AG04449 (cell line): ENCODE data around the gene RDH16.
"Not testable (repeated sequence)": the region's sequence is repeated elsewhere in the genome, so short reads cannot be mapped to it uniquely, and the experiment has no call there.

Source experiments
- CTCF ChIA-PET: fragments of 350-600 bp; formaldehyde crosslinking; extraction: SDS; loops from one replicate; lab custom pipeline; 2021; ENCODE audit warnings: antibody characterized with exemption; lab: Yijun Ruan, JAX
- POLR2A ChIA-PET: fragments of 400-600, 350-600 bp; formaldehyde crosslinking; extraction: SDS; loops from one replicate; lab custom pipeline; 2020; ENCODE audit warnings: antibody characterized with exemption, inconsistent platforms; lab: Yijun Ruan, JAX
- DNase-seq: peaks from one replicate; pipeline ENCODE4 v3.0.0-alpha.2; 2010; ENCODE audit warnings: low read depth, low spot score
- H3K4me3 ChIP-seq: 2 replicates; pipeline ENCODE4 v1.5.1; 2011; ENCODE audit warnings: low read depth, mild to moderate bottlenecking, control low read depth, low read length
- TF ChIP-seq, protein P1 (sequence below): IDR thresholded peaks from one replicate; pipeline ENCODE4 v1.5.1; 2011; ENCODE audit warnings: mild to moderate bottlenecking, moderate library complexity, low read length, control low read depth, inconsistent platforms; ENCODE audit not compliant: insufficient read depth; ENCODE audit errors: missing control alignments

The RDH16 gene

DNA sequence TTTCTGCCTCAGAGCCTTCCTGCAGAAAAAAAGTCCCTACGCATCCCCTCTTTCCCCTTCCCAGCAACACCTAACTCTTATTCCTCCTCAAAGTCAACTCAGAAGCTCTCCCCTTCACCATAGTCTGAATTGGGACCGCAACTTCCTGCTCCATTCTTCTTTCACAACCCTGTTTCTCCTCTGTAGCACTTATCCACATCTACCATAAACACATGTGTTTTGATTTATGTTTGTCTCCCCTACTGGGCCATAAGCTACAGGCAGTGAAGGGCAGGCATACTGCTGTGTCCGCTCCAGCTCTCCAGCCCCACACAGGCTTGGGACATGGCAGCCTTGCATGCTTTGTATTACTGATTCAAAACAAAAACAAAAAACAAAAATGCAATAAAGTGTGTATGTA lies 29.1 kb downstream of the RDH16 start:
- POLR2A ChIA-PET, result no interaction called here
- DNase-seq, result no peak
- no peak overlapping the region for H3K4me3 ChIP-seq
- TF ChIP-seq, protein P1, sequence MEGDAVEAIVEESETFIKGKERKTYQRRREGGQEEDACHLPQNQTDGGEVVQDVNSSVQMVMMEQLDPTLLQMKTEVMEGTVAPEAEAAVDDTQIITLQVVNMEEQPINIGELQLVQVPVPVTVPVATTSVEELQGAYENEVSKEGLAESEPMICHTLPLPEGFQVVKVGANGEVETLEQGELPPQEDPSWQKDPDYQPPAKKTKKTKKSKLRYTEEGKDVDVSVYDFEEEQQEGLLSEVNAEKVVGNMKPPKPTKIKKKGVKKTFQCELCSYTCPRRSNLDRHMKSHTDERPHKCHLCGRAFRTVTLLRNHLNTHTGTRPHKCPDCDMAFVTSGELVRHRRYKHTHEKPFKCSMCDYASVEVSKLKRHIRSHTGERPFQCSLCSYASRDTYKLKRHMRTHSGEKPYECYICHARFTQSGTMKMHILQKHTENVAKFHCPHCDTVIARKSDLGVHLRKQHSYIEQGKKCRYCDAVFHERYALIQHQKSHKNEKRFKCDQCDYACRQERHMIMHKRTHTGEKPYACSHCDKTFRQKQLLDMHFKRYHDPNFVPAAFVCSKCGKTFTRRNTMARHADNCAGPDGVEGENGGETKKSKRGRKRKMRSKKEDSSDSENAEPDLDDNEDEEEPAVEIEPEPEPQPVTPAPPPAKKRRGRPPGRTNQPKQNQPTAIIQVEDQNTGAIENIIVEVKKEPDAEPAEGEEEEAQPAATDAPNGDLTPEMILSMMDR, result no peak
- CTCF ChIA-PET, result interaction anchor here (0.6 to 1.4 kb wide), 3 partner anchors 59 to 172 kb away, joined by 3 read pairs; no protein-coding TSS in a partner anchor

DNA sequence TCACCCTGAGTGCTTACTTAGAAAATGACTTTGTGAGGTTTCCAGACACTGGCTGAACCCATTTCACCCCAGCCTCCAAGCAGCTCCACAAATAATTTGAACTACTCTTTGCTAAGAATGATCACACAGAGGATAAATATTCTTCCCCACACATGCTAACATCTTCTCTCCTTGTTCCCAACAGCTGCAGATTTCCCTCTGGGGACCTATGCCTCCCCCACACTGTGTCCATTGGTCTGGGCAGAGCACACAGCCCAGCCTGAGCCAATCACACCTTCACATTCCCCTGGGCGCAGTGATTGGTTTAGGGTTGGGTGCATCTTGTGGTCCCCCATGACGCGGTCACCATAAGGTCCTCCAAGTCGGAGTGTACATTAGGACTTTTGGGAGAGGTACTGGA lies 30.1 kb downstream of the RDH16 start:
- no peak for DNase-seq
- ChIA-PET CTCF (interaction anchor here (1.4 kb wide), 1 partner anchor 168 kb away, joined by 3 read pairs; no protein-coding TSS in a partner anchor), POLR2A (no interaction called here)
- H3K4me3 ChIP-seq, result no peak overlapping the region
- TF ChIP-seq, protein P1, result no peak

DNA sequence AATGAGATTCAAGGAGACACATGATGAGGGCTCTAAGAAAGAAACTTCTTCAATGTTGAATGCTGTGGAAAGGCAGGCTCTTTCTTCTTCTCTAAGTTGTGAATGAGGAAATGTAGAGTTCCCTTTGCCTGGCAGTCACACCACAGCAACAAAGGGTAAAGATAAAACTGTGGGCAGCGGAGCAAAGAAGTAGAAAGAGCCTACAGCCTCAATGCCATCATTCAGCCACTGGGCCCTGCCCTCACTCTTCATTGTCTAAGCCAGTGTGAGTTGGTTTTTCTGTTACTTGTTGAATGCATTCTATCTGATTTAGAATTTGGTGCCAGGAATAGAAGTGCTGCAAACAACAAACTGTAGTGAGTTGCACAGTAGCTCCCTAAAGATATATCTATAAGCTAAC lies 35.4 kb downstream of the RDH16 start:
- no peak overlapping the region for H3K4me3 ChIP-seq
- ChIA-PET CTCF (no interaction called here), POLR2A (no interaction called here)
- no peak for DNase-seq
- TF ChIP-seq, protein P1, result no peak

DNA sequence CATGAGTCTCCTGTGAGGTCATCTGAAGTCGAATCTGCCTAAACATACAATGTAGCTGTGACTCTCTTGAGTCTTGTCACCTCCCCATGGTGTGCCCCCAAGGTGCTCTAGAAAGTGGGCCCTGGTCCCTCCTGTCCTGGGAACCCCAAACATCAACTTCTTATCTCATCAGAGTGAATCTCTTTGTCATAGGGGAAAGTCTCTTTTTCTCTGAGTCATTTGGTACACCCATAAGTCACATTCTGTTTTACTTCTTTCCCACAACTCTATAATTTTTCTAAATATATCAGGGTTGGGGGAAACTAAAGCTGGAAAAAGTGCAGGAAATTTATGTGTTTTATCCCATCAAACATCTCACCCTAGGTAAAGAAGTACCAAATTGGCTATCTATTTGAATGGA lies 36.1 kb downstream of the RDH16 start:
- no peak for DNase-seq
- TF ChIP-seq, protein P1, result no peak
- ChIA-PET CTCF (no interaction called here), POLR2A (no interaction called here)
- H3K4me3 ChIP-seq, result no peak overlapping the region

DNA sequence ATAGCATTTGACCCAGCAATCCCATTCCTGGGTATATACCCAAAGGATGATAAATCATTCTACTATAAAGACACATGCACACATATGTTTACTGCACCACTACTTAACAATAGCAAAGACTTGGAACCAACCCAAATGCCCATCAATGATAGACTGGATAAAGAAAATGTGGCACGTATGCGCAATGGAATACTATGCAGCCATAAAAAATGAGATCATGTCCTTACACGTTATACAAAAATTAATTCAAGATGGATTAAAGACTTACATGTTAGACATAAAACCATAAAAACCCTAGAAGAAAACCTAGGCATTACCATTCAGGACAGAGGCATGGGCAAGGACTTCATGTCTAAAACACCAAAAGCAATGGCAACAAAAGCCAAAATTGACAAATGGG lies 39.3 kb downstream of the RDH16 start:
- H3K4me3 ChIP-seq, POLR2A ChIA-PET, CTCF ChIA-PET, DNase-seq: not testable (repeated sequence)

DNA sequence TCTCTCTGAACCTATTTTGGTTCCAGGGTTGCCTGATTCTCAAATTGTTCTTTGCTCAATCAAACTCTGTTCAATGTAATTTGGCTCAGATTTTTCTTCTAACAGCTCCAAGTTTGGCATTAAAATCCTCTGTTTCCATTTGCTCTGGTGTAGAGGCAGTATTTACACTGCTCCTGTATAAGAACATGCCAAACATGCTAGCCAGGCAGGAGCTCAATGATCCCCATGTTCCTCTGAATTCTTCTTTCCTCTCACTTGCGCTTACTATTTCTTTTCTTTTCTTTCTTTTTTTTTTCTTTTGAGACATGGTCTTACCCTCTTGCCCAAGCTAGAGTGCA lies 40.4 kb downstream of the RDH16 start:
- no peak for DNase-seq
- TF ChIP-seq, protein P1, result no peak
- POLR2A ChIA-PET, result no interaction called here
- CTCF ChIA-PET, result no interaction called here
- H3K4me3 ChIP-seq, result no peak overlapping the region

DNA sequence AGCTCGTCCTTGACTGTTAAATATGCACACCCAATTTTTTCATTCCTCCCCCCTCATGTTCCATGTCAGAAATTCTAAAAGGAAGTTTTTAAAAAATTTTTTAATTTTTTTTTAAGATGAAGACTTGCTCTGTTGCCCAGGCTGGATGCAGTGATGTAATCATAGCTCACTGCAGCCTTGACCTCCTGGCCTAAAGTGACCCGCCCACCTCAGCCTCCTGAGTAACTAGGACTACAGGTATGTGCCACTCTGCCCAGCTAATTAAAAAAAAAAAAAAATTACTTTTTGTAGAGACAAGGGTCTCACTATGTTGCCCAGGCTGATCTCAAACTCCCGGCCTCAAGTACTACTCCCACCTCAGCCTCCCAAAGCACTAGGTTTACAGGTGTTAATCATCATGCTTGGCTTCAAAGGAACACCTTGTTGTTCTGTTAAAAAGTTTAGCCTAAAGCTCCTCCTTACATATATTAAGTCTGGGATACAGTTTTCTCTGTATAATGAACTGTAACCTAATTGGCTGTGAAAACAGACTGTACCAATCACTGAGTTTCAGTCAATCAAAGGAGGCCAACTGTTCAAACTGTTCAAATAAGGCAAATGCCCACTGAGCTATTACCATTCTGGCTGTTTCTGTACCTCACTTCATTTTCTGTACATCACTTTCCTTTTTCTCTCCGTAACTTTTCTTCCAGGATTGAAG lies 41.0 kb downstream of the RDH16 start:
- TF ChIP-seq, protein P1, result no peak
- ChIA-PET CTCF (no interaction called here), POLR2A (no interaction called here)
- H3K4me3 ChIP-seq, result no peak overlapping the region
- DNase-seq, result no peak
